ENCODE data around the gene CDC27.

DNA sequence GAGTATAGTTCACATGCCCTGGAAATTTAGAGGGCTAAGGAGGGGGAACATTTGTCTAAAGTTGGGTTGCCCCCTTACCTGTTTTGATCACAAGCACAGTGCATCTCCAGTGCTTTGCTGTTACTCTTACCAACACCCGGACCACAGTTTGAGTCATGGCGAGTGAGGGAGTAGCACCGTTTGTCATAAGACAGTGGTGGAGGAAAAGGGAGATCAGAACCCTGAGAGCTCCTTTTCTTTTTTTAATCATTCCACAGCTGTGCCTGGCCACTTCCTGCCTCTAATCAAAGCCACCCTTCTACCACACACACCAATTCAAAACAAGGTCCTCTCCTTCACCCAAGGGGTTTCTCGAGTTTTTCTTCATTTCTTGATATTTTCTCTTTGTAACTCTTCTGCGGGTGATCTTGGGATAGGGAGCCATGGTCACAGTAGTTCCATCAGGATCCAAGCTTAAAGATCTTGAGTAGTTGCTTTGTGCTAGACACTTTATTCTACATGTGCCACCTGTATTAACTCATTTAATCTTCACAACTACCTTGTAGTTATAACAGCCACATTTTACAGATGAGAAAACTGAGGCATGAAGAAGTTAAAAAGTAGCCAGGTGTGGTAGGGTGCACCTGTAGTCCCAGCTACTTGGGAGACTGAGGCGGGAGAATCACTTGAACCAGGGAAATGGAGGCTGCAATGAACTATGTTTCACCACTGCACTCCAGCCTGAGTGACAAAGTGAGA lies 15.1 kb upstream of the CDC27 start:
- TF ChIP-seq, protein P1, sequence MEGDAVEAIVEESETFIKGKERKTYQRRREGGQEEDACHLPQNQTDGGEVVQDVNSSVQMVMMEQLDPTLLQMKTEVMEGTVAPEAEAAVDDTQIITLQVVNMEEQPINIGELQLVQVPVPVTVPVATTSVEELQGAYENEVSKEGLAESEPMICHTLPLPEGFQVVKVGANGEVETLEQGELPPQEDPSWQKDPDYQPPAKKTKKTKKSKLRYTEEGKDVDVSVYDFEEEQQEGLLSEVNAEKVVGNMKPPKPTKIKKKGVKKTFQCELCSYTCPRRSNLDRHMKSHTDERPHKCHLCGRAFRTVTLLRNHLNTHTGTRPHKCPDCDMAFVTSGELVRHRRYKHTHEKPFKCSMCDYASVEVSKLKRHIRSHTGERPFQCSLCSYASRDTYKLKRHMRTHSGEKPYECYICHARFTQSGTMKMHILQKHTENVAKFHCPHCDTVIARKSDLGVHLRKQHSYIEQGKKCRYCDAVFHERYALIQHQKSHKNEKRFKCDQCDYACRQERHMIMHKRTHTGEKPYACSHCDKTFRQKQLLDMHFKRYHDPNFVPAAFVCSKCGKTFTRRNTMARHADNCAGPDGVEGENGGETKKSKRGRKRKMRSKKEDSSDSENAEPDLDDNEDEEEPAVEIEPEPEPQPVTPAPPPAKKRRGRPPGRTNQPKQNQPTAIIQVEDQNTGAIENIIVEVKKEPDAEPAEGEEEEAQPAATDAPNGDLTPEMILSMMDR (IDR thresholded peaks at IDR 0.05; ENCODE audit: borderline replicate concordance, extremely low read depth, low read length, poor library complexity, severe bottlenecking) = no peak
- no peak for TF ChIP-seq EZH2 (IDR thresholded peaks at IDR 0.05; ENCODE audit: borderline replicate concordance, low read depth, low read length, severe bottlenecking)
